ENCODE results near the gene ZHX3.

DNA sequence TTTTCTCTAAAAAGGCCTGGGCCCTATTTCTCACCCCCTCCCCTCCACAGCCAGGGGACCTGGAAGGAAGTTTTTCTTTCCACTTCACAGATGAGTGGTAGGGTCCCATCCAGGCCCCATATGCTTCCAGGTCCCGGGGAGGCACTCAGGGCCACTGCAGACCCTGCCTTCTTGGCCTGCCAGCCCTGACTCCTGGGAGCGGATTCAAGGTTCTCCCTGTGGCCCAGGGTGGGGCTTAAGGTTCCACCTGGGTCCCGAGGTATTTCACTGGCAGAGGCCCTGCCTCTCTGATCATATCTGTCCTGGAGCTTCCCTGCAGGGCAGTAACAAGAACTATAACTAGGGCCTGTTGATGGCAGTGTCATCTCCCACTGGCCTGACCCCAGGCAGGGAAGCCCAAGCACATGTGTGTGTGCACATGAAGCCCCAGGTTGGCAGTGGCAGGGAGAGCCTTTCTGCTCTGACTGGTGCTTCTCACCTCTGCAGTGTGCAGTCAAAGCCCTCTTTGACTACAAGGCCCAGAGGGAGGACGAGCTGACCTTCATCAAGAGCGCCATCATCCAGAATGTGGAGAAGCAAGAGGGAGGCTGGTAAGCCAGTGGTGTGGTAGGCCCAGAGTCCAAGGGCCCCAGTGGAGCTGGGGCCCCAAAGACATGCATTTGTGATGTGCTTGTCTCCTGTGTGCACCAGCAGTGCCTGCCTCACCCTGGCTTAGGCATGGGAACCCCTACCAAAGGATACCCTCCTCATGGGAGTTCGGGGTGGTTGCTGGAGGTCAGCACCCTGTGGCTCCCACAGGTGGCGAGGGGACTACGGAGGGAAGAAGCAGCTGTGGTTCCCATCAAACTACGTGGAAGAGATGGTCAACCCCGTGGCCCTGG lies 149.0 kb downstream of the ZHX3 start:
- TF ChIP-seq, protein P1, sequence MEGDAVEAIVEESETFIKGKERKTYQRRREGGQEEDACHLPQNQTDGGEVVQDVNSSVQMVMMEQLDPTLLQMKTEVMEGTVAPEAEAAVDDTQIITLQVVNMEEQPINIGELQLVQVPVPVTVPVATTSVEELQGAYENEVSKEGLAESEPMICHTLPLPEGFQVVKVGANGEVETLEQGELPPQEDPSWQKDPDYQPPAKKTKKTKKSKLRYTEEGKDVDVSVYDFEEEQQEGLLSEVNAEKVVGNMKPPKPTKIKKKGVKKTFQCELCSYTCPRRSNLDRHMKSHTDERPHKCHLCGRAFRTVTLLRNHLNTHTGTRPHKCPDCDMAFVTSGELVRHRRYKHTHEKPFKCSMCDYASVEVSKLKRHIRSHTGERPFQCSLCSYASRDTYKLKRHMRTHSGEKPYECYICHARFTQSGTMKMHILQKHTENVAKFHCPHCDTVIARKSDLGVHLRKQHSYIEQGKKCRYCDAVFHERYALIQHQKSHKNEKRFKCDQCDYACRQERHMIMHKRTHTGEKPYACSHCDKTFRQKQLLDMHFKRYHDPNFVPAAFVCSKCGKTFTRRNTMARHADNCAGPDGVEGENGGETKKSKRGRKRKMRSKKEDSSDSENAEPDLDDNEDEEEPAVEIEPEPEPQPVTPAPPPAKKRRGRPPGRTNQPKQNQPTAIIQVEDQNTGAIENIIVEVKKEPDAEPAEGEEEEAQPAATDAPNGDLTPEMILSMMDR (IDR thresholded peaks at IDR 0.05; ENCODE audit: low read depth, low read length, poor library complexity, severe bottlenecking), result no peak
- no peak for TF ChIP-seq EZH2phosphoT487 (IDR thresholded peaks at IDR 0.05; ENCODE audit: borderline replicate concordance, low read length)

All from DOHH2 (cell line).